Measurements from ENCODE around the gene NLGN4Y. TPM values are rescaled to one million over a fixed set of nuclear protein-coding genes. Genes with fewer than 3 reads are reported as not detected.

NLGN4Y gene
- total RNA-seq, 1 donor: 33.3 TPM

DNA sequence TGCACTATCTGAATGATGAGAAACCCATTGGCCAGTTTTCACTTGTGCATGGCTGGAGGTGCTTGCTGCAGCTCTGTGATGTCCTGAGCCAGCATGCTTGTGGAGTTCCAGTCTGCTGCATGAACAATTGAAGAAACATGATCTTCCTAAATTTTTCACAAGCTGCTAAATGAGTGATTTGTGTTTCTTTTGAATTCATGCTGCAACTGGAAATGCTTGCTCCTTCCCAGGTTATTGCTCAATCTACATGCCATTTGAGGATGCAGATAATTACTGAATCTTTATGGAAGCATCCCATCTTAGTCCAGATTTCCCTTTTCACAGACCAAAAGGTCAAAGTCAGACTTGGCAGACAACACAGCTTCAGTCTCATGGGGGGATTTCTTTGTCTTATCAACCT is 170.2 kb downstream of the NLGN4Y start:
- DNase-seq (ENCODE audit: insufficient read length, low spot score, missing footprints): no peak
- no peak overlapping the region for H2AFZ ChIP-seq (ENCODE audit: low read length)
- H4K20me1 ChIP-seq (ENCODE audit: insufficient read depth, low read length): no peaks in the 10 kb centered on the region
- H3K9me3 ChIP-seq (ENCODE audit: low read depth, low read length): no peaks in the 10 kb centered on the region
- no peaks in the 10 kb centered on the region for H3K36me3 ChIP-seq (ENCODE audit: insufficient read depth, low read length)
- TF ChIP-seq, protein P1, sequence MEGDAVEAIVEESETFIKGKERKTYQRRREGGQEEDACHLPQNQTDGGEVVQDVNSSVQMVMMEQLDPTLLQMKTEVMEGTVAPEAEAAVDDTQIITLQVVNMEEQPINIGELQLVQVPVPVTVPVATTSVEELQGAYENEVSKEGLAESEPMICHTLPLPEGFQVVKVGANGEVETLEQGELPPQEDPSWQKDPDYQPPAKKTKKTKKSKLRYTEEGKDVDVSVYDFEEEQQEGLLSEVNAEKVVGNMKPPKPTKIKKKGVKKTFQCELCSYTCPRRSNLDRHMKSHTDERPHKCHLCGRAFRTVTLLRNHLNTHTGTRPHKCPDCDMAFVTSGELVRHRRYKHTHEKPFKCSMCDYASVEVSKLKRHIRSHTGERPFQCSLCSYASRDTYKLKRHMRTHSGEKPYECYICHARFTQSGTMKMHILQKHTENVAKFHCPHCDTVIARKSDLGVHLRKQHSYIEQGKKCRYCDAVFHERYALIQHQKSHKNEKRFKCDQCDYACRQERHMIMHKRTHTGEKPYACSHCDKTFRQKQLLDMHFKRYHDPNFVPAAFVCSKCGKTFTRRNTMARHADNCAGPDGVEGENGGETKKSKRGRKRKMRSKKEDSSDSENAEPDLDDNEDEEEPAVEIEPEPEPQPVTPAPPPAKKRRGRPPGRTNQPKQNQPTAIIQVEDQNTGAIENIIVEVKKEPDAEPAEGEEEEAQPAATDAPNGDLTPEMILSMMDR (IDR thresholded peaks at IDR 0.05; ENCODE audit: extremely low read depth, low read depth, low read length): no peak
- H3K4me1 ChIP-seq (ENCODE audit: insufficient read depth, low read length): no peaks in the 10 kb centered on the region
- H3K27me3 ChIP-seq (ENCODE audit: insufficient read depth, low read length): no peaks in the 10 kb centered on the region
- H3K27ac ChIP-seq (ENCODE audit: low read depth, low read length): no peak overlapping the region
- H3K4me2 ChIP-seq (ENCODE audit: insufficient read depth, low read length): no peak overlapping the region
- no peak overlapping the region for H3K4me3 ChIP-seq (ENCODE audit: insufficient read depth, low read length)
- H3K79me2 ChIP-seq (ENCODE audit: insufficient read depth, low read length): no peaks in the 10 kb centered on the region

DNA sequence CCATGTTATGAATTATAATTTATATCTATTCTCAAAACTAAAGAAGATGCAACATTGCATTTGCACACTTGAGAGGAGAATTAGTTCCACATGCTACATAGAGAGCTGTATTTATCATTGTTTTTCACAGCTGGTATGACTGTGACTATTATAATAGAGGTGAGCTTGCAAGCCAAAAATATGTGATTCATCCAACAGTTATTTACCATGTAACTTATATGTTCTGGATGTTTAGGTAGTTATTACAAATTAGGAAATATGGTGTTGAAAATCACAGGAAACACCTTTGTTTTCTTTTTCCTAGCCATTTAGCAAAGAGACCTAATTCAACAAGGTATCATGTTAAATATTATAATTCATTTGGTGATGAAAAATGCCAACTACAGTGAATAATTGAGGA is 183.8 kb downstream of the NLGN4Y start:
- H3K36me3 ChIP-seq (ENCODE audit: insufficient read depth, low read length): no peaks in the 10 kb centered on the region
- no peak overlapping the region for H3K4me3 ChIP-seq (ENCODE audit: insufficient read depth, low read length)
- H3K4me2 ChIP-seq (ENCODE audit: insufficient read depth, low read length): no peak overlapping the region
- no peaks in the 10 kb centered on the region for H3K27me3 ChIP-seq (ENCODE audit: insufficient read depth, low read length)
- H2AFZ ChIP-seq (ENCODE audit: low read length): no peak overlapping the region
- H3K4me1 ChIP-seq (ENCODE audit: insufficient read depth, low read length): no peaks in the 10 kb centered on the region
- H3K79me2 ChIP-seq (ENCODE audit: insufficient read depth, low read length): no peaks in the 10 kb centered on the region
- TF ChIP-seq, protein P1 (IDR thresholded peaks at IDR 0.05; ENCODE audit: extremely low read depth, low read depth, low read length): no peak
- no peak overlapping the region for H3K27ac ChIP-seq (ENCODE audit: low read depth, low read length)
- DNase-seq (ENCODE audit: insufficient read length, low spot score, missing footprints): no peak
- no peaks in the 10 kb centered on the region for H3K9me3 ChIP-seq (ENCODE audit: low read depth, low read length)
- no peaks in the 10 kb centered on the region for H4K20me1 ChIP-seq (ENCODE audit: insufficient read depth, low read length)

DNA sequence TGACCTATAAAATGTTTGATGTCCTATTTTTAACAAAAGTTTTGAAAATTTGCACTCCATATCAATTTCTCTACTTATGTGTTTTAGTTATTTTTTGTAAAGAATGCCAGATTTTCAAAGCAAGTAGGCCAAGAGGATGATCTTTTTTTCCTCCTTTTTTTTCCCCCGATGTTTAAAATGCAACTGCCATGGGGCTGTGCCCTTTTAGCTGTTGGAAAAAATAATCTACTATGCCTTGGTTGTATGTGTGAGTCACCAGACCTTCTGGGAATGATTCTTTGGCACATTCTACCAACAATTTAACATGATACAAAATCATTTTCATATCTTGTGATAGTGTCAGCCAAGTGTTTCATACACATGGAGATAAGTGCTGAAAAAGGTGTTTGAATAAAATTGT is 217.3 kb downstream of the NLGN4Y start:
- H3K79me2 ChIP-seq (ENCODE audit: insufficient read depth, low read length): no peaks in the 10 kb centered on the region
- H4K20me1 ChIP-seq (ENCODE audit: insufficient read depth, low read length): no peaks in the 10 kb centered on the region
- no peak for DNase-seq (ENCODE audit: insufficient read length, low spot score, missing footprints)
- H3K27ac ChIP-seq (ENCODE audit: low read depth, low read length): no peak overlapping the region
- no peaks in the 10 kb centered on the region for H3K9me3 ChIP-seq (ENCODE audit: low read depth, low read length)
- TF ChIP-seq, protein P1 (IDR thresholded peaks at IDR 0.05; ENCODE audit: extremely low read depth, low read depth, low read length): no peak
- no peak overlapping the region for H2AFZ ChIP-seq (ENCODE audit: low read length)
- no peak overlapping the region for H3K4me2 ChIP-seq (ENCODE audit: insufficient read depth, low read length)
- no peaks in the 10 kb centered on the region for H3K27me3 ChIP-seq (ENCODE audit: insufficient read depth, low read length)
- no peaks in the 10 kb centered on the region for H3K4me1 ChIP-seq (ENCODE audit: insufficient read depth, low read length)
- no peak overlapping the region for H3K4me3 ChIP-seq (ENCODE audit: insufficient read depth, low read length)
- no peaks in the 10 kb centered on the region for H3K36me3 ChIP-seq (ENCODE audit: insufficient read depth, low read length)

DNA sequence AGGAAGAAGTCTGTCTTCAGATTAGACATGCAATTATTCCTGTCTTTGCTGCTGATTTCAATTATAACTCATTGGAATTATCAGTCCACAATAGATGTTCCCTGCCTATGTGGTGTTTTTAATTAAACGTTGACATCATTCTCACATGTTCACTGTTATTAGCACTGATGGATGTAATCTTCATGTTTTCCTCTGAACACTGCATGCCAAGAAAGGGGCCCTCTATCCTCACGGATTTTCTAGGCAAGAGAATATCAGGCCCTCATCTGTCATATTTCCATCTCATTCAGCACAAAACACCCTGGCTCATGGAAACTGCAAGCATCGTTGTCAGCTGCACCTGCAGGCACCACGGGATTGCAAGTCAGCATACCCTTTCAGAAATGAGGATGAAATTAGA is 224.0 kb downstream of the NLGN4Y start:
- no peak overlapping the region for H3K4me3 ChIP-seq (ENCODE audit: insufficient read depth, low read length)
- H4K20me1 ChIP-seq (ENCODE audit: insufficient read depth, low read length): no peaks in the 10 kb centered on the region
- H3K27ac ChIP-seq (ENCODE audit: low read depth, low read length): no peak overlapping the region
- H3K27me3 ChIP-seq (ENCODE audit: insufficient read depth, low read length): no peaks in the 10 kb centered on the region
- H3K4me1 ChIP-seq (ENCODE audit: insufficient read depth, low read length): no peaks in the 10 kb centered on the region
- TF ChIP-seq, protein P1 (IDR thresholded peaks at IDR 0.05; ENCODE audit: extremely low read depth, low read depth, low read length): no peak
- H3K9me3 ChIP-seq (ENCODE audit: low read depth, low read length): no peaks in the 10 kb centered on the region
- H2AFZ ChIP-seq (ENCODE audit: low read length): no peak overlapping the region
- no peaks in the 10 kb centered on the region for H3K79me2 ChIP-seq (ENCODE audit: insufficient read depth, low read length)
- H3K4me2 ChIP-seq (ENCODE audit: insufficient read depth, low read length): no peak overlapping the region
- no peak for DNase-seq (ENCODE audit: insufficient read length, low spot score, missing footprints)
- no peaks in the 10 kb centered on the region for H3K36me3 ChIP-seq (ENCODE audit: insufficient read depth, low read length)
